Esophagus squamous epithelium (tissue), 5 donors: ENCODE results near the gene RAET1E. TPM values are rescaled to one million over a fixed set of nuclear protein-coding genes. Genes with fewer than 3 reads are reported as not detected.
"Not testable (repeated sequence)": the region's sequence is repeated elsewhere in the genome, so short reads cannot be mapped to it uniquely, and the experiment has no call there.

Experiments used
- DNase-seq: peaks from one replicate; lab custom pipeline; 2025; lab: John Stamatoyannopoulos, UW
- H3K27ac ChIP-seq, 4 donors: fragments of 200-600 bp; sonication (generic); one replicate each; pipeline ENCODE4 v1.5.1; 2016 to 2019; ENCODE audit warnings: mild to moderate bottlenecking in 1 of 4
- H3K27me3 ChIP-seq, 4 donors: fragments of 200-600 bp; sonication (generic); 1 replicate in 3 of 4; 2 replicates in 1 of 4; pipeline versions ENCODE4 v1.5.1 to v1.6.0; 2017 to 2021; ENCODE audit warnings: antibody characterized with exemption in 1 of 4
- H3K36me3 ChIP-seq, 3 donors: fragments of 200-600 bp; sonication (generic); one replicate each; pipeline ENCODE4 v1.5.1; 2016 to 2019
- H3K4me1 ChIP-seq, 3 donors: fragments of 200-600 bp; sonication (generic); one replicate each; pipeline ENCODE4 v1.5.1; 2017 to 2019
- H3K4me3 ChIP-seq, 4 donors: fragments of 200-600 bp; sonication (generic); 1 replicate in 3 of 4; 2 replicates in 1 of 4; pipeline ENCODE4 v1.5.1; 2016 to 2019; ENCODE audit warnings: mild to moderate bottlenecking in 2 of 4, moderate library complexity in 1 of 4
- H3K9me3 ChIP-seq, 3 donors: fragments of 200-600 bp; sonication (generic); one replicate each; pipeline ENCODE4 v1.5.1; 2016 to 2019
- CTCF ChIP-seq, 6 experiments: fragments of 450-650 bp in 4 of 6; fragments of 200-600 bp in 2 of 6; sonication (generic) in 2 of 6; IDR thresholded peaks; one replicate each; pipeline ENCODE4 v1.5.1; 2016 to 2019; ENCODE audit warnings: antibody characterized with exemption in 6 of 6, mild to moderate bottlenecking in 4 of 6, moderate library complexity in 4 of 6
- POLR2A ChIP-seq, 4 donors: fragments of 450-650 bp; IDR thresholded peaks; one replicate each; pipeline ENCODE4 v1.6.1; 2017; ENCODE audit warnings: antibody characterized with exemption in 4 of 4, mild to moderate bottlenecking in 4 of 4, moderate library complexity in 3 of 4
- WGBS, 2 donors: methylation state at CpG; one replicate each; pipeline ENCODE4 v1.1.5; 2018; 5-methylcytosine and 5-hydroxymethylcytosine counted together
- intact Hi-C: fragments of 100-400 bp; cut with DNase I; formaldehyde crosslinking; loops from one replicate; pipeline ENCODE4 v1.15.0; 2022
- total RNA-seq, 4 donors: library from RNA; depleted of rRNA; stranded (reverse); fragments of >200 nt; gene quantifications; one replicate each; pipeline ENCODE4 v1.1.0, GENCODE V29; 2016
- donor health status: DM: yes; HTN: yes; CAD: no.

Gene RAET1E
- 10 to 100 TPM; 50.1 to 90.1 (median 67.9) TPM for total RNA-seq

- WGBS, 2 donors: 54 to 62% methylated on average over 12 to 15 of the region's 17 CpGs
- H3K9me3 ChIP-seq: no peaks in the 10 kb centered on the region
- peak within 1 kb of the TSS; percentile 88 to 95 (median 91) for H3K27ac ChIP-seq
- peak within 1 kb of the TSS; percentile 8 to 58 (median 34) for H3K4me3 ChIP-seq
- no peak for TF ChIP-seq POLR2A (IDR thresholded peaks at IDR 0.05)
- no peak for TF ChIP-seq CTCF (IDR thresholded peaks at IDR 0.05)
- H3K4me1 ChIP-seq: peaks cover 52 to 76% (median 61%) of the 10 kb centered on the region in 3 donors
- H3K27me3 ChIP-seq: no peaks in the 10 kb centered on the region
- H3K36me3 ChIP-seq: no peaks in the 10 kb centered on the region
- no peak for DNase-seq
- intact Hi-C loops: no loop called here
Measured at GRCh38 chr6:149897855-149898744, at the start of gene RAET1E. Gene RAET1E, minus strand, starts transcription at chr6:149898113. Its CDS starts 7,212 bp downstream, at chr6:149890901.

GRCh38 chr6:149947533-149947932 lies 49.6 kb upstream of the RAET1E start:
- H3K27ac ChIP-seq, H3K4me1 ChIP-seq, H3K36me3 ChIP-seq, H3K9me3 ChIP-seq, H3K4me3 ChIP-seq, DNase-seq, intact Hi-C loops: not testable (repeated sequence)
- WGBS, 2 donors: no CpG with 5 or more reads among the region's 1 CpG
- H3K27me3 ChIP-seq: peaks cover 0 to 53% (median 6%) of the 10 kb centered on the region in 4 donors

GRCh38 chr6:149946631-149947030 lies 48.7 kb upstream of the RAET1E start:
- H3K27me3 ChIP-seq: peaks cover 0 to 53% (median 3%) of the 10 kb centered on the region in 4 donors
- H3K4me1 ChIP-seq, H3K4me3 ChIP-seq, H3K36me3 ChIP-seq, intact Hi-C loops, DNase-seq, H3K9me3 ChIP-seq, H3K27ac ChIP-seq: not testable (repeated sequence)
- 70 to 73% methylated on average over 6 to 7 of the region's 7 CpGs for WGBS, 2 donors

- Histone ChIP-seq H3K27me3 (peaks cover 0 to 53% (median 8%) of the 10 kb centered on the region in 4 donors), H3K4me1 (peaks cover 9 to 21% (median 13%) of the 10 kb centered on the region in 3 donors)
- H3K36me3 ChIP-seq, intact Hi-C loops, H3K27ac ChIP-seq, H3K9me3 ChIP-seq, DNase-seq, H3K4me3 ChIP-seq: not testable (repeated sequence)
- WGBS, 2 donors: 70 to 80% methylated on average over 3 of the region's 6 CpGs
Measured at GRCh38 chr6:149945276-149945675, 47.4 kb upstream of the RAET1E start.

GRCh38 chr6:149943321-149943720 lies 45.4 kb upstream of the RAET1E start:
- H3K27ac ChIP-seq, DNase-seq, H3K4me3 ChIP-seq, H3K36me3 ChIP-seq, H3K9me3 ChIP-seq, intact Hi-C loops: not testable (repeated sequence)
- Histone ChIP-seq H3K4me1 (peaks cover 18 to 31% (median 21%) of the 10 kb centered on the region in 3 donors), H3K27me3 (peaks cover 8 to 55% (median 25%) of the 10 kb centered on the region in 4 donors)
- WGBS, 2 donors: no CpG with 5 or more reads among the region's 5 CpGs

- H3K36me3 ChIP-seq: no peaks in the 10 kb centered on the region
- H3K9me3 ChIP-seq: no peaks in the 10 kb centered on the region
- intact Hi-C loops: no loop called here
- 28 to 37% methylated on average over 6 of the region's 13 CpGs for WGBS, 2 donors
- TF ChIP-seq CTCF (IDR thresholded peaks at IDR 0.05) (no peak), POLR2A (IDR thresholded peaks at IDR 0.05) (no peak)
- H3K27ac ChIP-seq: peak overlapping the region in 1 of 4 donors; percentile 50
- H3K4me1 ChIP-seq: peaks cover 20 to 40% (median 24%) of the 10 kb centered on the region in 3 donors
- peaks cover 8 to 56% (median 27%) of the 10 kb centered on the region in 4 donors for H3K27me3 ChIP-seq
- no peak for DNase-seq
- H3K4me3 ChIP-seq: peak overlapping the region; percentile 26 to 67 (median 53)
Measured at GRCh38 chr6:149942461-149942829, 44.5 kb upstream of the RAET1E start.
